ENCODE data around the gene PCNA.

Gene PCNA

GRCh38 chr20:5119435-5120184 is at the start of gene PCNA:
Gene PCNA (minus strand): TSS chr20:5119958. CDS start chr20:5119798, 160 bp downstream.
- DNase-seq (ENCODE audit: low read depth in 1 of 2, low spot score in 1 of 2), result peak; percentile 84 to 93

- DNase-seq (ENCODE audit: low read depth in 1 of 2, low spot score in 1 of 2), result no peak
Observed at GRCh38 chr20:5168651-5169396, 49.1 kb upstream of the PCNA start.

GRCh38 chr20:5164645-5165625 is 45.2 kb upstream of the PCNA start:
- no peak for DNase-seq (ENCODE audit: low read depth in 1 of 2, low spot score in 1 of 2)

DNA sequence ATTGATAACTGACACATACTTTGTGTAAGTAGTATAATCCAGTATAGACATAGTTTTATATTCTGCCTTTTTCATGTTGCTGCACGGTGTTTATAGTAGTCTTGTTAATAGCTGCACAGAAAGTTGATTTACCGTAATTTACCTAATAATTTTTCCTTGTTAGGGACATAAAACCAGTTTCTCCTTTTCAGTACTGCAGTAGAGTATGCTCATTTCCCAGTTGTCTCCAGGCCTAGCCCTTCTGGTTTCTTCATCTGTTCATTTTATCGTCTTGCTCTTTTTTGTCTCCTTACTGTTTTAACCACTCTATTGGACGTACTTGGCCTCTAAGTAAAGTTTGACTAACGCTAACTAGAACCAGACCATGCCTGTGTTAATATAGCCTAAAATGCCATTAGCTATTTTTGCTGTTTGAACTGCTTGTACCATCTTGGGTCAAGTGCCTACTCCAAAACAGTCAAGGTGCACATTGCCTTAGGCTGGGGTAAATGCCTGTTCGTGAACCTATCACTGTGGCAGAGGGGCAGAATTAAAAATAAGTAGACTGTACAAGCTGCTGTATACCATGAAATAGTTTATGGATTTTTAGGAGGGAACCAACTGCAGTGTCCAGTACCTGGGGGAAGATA is 41.9 kb upstream of the PCNA start:
- no peak for DNase-seq (ENCODE audit: low read depth in 1 of 2, low spot score in 1 of 2)

DNA sequence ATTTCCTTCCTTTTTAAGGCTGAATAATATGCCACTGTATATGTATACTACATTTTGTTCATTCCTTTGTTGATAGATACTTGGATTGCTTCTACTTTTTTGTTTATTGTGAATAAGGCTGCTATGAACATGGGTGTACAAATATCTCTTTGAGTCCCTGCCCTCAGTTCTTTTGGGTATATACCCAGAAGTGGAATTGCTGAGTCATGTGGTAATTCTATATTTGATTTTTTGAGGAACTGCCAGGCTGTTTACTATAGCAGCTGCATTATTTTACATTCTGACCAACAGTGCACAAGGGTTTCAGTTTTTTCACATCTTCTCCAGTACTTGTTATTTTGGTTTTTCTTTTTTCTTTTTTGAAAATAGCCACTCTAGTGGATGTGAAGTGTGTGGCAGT is 41.1 kb upstream of the PCNA start:
- no peak for DNase-seq (ENCODE audit: low read depth in 1 of 2, low spot score in 1 of 2)

GRCh38 chr20:5159928-5160327 is 40.2 kb upstream of the PCNA start:
- DNase-seq (ENCODE audit: low read depth in 1 of 2, low spot score in 1 of 2), result no peak

DNA sequence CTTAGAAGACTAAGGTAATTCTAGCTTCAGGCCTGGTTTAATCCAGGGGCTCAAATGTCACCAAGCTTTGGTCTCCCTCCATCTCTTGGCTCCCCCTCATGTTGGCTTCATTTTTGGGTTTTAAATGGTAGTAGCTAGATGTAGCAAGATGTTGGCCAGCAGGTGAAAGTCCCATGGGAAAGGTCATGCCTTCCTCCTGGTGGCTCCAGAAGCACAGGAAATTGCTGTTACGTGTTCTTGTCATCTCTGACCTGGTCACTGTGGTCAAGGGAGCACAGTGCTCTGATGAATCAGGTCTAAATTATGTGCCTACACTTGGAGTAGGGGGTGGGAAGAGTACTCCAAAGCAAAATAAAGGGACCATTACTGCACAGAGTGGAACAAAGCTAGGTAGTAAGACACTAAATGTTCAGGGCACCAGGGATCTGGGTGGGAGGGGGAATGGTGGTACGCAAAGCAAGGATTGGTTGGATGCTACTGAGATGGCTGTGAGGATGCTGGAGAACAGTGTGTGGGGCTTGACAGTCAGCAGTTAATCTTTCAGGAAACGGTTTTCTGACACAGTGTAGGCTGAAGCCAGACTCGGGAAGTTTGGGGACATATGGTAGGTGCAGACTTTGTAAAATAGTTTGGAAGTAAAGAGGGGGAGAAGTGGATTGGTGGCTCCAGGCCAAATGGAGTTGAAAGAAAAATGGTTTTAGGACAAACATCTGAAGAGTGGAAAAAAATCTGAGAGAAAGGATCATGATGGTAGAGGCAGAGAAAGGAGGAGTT is 37.1 kb upstream of the PCNA start:
- DNase-seq (ENCODE audit: low read depth in 1 of 2, low spot score in 1 of 2), result no peak

DNA sequence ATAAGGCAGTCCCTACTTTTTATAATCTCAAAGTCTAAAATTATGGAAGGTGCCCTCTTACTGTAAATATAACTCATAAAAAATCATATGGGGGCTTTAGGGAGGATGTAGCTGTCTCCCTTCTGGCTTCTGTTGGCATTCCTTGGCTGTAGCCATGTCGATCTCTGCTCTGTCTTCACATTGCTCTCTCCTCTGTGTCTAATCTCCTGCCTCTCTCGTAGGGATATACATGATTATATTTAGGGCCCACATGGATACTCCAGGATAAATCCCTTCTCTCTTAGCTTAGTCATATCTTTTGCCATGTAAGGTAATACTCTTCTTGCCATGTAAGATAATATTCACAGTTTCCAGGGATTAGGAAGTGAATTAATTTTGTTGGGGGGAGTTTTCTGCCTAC is 35.6 kb upstream of the PCNA start:
- no peak for DNase-seq (ENCODE audit: low read depth in 1 of 2, low spot score in 1 of 2)

- no peak for DNase-seq (ENCODE audit: low read depth in 1 of 2, low spot score in 1 of 2)
Observed at GRCh38 chr20:5154543-5154925, 34.8 kb upstream of the PCNA start.

- no peak for DNase-seq (ENCODE audit: low read depth in 1 of 2, low spot score in 1 of 2)
Observed at GRCh38 chr20:5153612-5154542, 34.1 kb upstream of the PCNA start.

GRCh38 chr20:5153152-5153467 is 33.4 kb upstream of the PCNA start:
- DNase-seq (ENCODE audit: low read depth in 1 of 2, low spot score in 1 of 2), result no peak

GRCh38 chr20:5150226-5151076 is 30.7 kb upstream of the PCNA start:
- DNase-seq (ENCODE audit: low read depth in 1 of 2, low spot score in 1 of 2), result no peak

DNA sequence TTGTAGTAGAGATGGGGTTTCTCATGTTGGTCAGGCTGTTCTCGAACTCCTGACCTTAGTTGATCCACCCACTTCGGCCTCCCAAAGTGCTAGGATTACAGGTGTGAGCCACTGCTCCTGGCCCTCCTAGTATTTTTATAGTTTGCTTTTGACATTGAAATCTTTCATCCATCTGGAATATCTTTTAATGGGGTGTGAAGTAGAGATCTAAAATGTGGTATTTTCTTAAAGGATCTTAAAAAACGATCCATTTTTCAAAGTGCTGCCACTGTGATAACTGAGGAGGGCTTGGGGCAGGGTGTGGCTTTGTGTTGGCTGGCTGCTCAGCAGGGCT is 30.1 kb upstream of the PCNA start:
- no peak for DNase-seq (ENCODE audit: low read depth in 1 of 2, low spot score in 1 of 2)

DNA sequence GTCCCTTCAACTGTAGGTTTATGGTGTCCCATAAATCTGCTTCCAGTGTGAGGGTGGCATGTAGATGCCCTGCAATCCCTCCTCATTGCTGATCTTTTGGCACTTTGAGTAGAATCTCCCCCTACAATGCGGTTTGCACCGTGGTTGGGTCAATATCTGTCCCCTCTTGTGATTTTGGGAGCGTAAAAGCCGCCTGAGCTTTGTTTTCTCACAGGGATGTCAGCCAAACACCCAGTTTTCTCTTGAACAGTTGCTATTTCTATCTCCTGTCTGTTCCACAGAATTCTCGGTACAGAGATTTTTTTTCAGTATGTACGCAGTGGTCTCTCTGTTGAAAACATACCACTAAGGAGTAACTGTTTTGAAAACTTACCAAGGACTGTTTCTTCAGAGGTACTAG is 28.8 kb upstream of the PCNA start:
- DNase-seq (ENCODE audit: low read depth in 1 of 2, low spot score in 1 of 2), result no peak

DNA sequence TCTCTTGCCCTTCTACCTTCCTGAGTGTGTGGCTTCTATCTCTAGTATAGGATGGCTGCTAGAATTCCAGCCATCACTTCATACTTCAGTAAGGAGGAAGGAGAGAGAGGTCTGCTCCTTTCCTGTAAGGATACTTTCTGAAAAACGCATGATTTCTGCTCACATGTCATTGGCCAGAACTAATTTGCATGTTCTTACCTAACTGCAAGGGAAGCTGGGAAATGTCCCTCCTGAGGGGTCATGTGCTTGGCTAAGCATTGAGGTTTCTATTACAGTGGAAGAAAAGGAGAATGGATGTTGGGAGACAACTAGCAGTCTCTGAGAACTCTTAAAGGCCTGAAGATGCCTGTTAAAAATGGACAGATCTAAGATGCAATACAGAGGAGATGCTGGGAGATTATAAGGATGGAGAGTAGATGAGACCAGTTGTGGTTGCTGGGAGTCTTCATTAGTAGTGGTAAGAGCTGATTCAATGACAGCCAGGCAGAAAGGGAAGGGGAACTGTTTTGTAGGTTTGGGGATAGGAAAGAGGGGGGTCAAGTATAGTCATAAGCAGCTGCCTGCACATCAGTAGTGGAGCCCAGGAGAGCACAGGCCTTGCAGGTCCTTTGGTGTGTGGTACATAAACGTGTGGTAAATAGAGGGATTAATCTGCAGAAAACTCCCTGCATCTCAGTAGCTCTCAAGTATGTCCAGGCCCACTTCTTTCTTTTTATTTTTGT is 27.3 kb upstream of the PCNA start:
- DNase-seq (ENCODE audit: low read depth in 1 of 2, low spot score in 1 of 2), result no peak

DNA sequence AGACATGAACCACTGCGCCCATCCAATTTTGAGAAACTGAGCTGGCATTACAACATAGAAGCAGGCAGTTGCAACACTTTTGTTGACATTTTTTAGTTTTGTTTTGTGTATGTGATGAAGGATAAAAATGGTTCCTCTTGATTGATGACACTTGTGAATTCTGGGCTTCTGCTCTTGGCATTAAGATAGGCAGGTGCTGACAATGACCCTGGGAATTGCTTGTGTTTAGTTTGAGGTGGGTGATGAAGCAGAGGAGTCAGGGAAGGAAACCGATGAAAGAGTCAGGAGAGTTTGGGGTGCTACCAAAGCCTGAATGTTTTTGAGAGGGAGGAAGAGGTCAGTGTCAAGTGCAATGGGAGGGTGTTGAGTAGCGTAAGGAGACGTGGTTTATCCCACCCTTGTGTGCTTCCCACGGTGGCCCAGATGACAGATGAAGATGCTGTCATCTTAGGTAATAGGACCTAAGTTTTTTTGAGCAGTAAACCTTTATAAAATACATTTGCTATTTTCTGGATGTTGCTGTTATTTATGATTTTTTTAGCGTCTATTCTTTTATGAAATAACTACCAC is 26.4 kb upstream of the PCNA start:
- DNase-seq (ENCODE audit: low read depth in 1 of 2, low spot score in 1 of 2), result no peak

DNA sequence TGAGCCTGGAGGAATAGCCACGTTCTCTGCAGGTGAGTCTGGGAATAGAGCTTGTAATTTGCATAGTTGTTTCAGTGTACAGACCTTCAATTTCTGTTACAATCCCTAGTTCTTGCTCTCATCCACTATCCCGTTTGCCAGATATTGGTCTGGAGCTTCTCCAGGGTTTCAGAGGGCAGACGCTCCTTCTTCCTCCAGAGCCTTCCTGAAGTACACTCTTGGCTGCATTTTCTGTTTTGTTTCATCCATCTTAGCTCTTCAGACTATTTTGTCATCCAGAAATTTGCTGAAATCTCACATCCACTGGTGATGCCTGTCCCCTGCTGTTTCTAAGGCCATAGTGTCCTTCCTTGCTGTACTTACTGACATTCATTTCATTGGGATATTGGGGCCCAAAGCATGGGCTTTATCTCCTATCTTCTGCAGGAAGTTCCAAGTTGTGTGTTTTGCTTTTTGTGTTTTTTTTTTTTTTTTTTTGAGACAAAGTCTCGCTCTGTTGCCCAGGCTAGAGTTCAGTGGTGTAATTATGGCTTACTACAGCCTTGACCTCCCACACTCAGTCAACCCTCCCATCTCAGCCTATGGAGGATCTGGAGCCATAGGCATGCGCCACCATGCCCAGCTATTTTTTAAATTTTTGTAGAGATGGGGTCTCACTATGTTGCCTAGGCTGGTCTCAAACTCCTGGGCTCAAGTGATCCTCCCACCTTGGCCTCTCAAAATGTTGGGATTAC is 25.8 kb upstream of the PCNA start:
- DNase-seq (ENCODE audit: low read depth in 1 of 2, low spot score in 1 of 2), result no peak
